Stimulated activated CD4-positive, alpha-beta T cell treated with anti-CD3 and anti-CD28 coated beads, Interleukin-4, amount 100 ng/mL, for 4 hours (primary cell): ENCODE results near the gene RARB.

Experiments used
- DNase-seq, 2 experiments: peaks; one replicate each; pipeline ENCODE4 v3.0.0-alpha.2; 2020

The RARB gene

DNA sequence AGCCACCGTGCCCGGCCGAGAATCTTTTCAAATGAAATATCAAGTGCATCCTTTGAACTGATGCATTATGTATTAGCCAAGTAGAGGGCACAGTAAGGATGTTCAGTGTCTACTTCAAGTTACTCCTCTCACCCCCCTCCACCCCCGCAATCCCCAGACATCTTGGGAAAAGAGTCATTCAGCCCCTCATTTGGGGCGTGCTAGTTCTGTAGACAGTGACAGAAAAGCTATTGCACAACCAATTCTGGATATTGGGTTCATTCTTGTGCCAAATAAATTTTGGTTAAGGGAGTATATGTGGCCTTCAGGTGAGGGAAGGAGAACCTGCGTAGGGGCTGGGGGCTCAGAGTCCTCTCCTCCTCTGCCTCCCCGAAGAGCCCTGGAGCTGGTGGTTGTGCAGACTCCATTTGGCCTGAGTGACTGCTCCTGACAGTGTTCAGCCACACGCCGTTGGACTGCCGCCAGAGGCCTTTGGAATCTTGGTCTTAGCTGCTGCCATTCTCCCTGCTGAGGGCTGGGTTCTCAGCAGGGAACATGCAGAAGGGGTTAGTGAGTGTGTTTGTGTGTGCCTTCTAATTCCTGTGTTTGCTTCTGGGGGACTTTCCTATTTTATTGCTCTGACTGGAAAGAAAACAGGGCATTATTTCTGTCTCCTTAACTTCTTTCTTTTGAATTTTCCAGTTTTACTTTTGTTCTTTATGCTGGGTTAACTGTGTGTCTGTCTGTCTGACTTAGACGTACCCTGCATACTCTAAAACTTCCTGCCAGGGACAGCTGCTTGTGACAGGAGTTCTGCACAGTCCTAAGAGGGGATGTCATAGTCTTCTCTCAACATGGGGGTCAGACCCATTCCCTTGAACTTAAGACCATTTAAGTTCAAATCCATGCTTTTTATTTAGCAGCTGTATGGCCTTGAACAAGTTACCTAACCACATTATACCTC, 21.0 kb downstream of the RARB start:
- no peak for DNase-seq

DNA sequence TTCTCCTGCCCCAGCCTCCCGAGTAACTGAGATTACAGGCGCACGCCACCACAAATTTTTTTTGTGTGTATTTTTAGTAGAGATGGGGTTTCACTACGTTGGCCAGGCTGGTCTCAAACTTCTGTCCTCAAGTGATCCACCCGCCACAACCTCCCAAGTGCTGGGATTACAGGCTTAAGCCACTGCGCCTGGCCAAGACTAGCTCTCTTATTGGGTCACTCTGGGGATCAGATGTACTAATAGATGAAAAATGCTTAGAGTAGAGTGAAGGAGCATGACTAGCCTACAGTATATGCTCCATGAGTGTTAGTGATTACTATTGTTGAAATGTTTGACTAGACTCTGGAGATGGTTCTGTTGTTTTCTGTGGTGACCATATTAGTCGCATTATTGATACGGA, 21.8 kb downstream of the RARB start:
- DNase-seq = no peak

DNA sequence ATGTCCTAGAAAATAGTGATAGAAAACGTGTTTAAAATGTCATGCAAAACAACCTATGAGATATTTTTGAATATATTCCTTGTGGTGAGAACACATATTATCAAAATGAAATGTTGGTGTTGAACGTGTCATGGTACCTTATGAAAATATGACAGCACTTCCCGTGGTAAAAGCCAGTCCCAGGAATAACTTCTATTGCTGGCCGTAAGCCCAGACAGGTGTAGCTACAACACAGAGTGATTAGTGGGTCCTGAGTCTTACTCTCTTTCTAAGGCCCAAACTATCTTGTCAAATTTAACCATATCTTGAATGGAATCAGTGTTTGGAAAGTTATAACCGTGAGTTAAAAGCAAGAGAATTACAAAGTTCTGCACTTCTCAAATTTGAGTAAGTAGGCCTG, 24.1 kb downstream of the RARB start:
- no peak for DNase-seq

DNA sequence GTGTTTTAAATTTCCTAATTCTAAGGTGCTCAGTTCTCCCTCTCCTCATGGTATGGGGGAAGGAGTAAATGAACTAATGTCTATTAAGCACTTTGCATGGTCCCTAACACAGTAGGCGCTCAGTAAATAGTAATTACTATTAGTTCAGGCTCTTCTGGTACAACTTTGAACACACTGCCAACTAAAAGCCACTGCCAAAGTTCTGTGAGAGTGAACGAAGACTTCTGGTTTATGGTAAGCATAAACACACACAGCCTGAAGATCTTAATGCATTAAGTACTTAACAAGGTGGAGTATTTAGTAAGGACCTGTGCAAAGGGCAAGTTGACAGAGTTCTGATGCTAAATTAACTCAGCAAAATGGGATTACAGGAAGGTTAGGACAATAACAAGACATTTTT, 24.7 kb downstream of the RARB start:
- DNase-seq = no peak

DNA sequence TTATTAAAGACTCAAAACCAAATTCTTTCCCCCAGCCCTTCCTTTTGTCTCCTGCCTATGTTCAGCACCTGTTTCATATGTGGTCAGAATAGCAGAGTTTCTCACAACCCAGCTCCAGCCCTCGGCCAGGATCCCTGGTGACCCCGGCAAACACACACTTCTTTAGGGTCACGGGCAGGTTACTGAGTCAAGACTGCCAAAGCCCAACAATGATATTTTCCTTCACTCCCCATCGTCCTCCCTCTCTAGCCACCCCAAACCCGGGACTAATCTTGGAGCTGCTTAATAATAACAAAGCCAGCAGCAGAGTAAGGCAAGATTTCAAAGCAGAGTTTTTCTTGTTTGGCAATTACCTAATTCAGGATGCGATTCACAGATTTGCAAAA, 25.5 kb downstream of the RARB start:
- DNase-seq = no peak

DNA sequence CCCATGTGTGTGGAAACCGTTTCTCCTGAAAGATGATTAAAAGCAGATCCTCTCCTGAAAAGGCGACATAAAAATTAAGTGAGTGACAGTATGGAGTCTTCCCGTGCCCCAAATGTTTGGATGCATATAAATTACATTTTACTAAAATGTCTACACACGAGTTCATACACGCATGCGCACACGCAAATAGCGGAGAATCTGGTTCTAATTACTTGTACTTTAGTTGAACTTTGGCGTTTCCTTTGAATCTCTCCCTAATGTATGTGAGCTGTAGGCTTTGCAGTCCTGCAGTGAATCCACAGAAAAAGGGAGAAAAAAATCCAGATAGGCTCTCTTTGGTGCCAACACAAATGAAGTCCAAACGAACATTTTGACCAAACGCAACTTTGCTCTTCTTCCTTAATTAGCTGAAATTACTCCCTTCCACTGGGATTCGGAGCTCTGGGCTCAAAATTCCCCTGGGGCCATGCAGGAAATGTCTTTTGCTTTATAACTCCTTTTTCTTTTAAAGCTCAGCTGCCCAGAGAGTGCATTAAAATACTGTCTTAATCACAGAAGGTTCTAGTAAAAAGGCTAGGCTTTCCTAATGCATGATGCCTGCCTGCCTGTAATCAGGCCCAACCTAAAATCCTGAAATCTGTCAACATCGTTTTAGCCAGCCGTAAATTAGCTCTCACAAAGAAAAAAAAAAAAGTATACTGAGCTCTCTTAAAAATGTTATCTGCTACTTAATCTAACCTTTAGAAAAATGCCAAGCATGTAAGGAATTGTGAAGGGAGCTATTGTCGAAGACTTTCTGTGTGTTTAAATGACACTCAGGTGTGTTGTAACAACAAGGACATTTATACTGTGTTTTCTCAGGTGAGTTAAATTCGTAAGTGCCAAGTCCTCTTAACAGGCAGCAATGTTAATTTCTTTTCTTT, 26.2 kb downstream of the RARB start:
- no peak for DNase-seq

DNA sequence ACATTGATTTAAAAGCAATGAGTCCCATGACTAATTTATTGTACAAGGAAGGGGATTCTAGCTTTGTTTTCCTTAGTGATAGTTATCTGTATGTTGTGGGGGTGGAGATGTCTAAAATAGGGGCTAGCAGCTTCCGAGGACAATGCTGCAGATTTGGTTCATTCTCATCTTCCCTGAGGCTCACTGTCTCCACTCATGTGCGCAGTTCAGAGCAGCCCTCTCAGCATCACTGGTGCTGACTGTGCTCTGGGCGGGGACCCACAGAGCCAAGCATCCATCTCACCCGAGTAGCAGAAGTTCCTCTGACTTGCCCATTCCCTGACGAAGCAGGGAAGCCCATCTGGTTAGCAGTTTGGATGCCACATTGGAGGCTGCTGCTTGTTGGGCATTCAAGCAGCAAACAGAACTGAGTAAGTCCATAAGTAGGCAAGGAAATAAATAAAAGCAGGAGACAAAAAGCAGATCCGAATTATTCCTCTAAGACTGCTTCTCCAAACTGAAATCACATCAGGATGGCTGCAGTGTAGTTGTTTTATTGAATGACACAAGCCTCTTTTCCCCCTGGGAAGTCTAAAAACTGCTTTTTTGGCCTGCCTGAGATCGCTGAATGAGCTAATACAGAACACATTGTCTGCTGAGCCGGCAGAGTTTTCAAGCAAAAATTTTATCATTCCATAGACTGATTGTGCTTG, 27.5 kb downstream of the RARB start:
- DNase-seq = no peak

DNA sequence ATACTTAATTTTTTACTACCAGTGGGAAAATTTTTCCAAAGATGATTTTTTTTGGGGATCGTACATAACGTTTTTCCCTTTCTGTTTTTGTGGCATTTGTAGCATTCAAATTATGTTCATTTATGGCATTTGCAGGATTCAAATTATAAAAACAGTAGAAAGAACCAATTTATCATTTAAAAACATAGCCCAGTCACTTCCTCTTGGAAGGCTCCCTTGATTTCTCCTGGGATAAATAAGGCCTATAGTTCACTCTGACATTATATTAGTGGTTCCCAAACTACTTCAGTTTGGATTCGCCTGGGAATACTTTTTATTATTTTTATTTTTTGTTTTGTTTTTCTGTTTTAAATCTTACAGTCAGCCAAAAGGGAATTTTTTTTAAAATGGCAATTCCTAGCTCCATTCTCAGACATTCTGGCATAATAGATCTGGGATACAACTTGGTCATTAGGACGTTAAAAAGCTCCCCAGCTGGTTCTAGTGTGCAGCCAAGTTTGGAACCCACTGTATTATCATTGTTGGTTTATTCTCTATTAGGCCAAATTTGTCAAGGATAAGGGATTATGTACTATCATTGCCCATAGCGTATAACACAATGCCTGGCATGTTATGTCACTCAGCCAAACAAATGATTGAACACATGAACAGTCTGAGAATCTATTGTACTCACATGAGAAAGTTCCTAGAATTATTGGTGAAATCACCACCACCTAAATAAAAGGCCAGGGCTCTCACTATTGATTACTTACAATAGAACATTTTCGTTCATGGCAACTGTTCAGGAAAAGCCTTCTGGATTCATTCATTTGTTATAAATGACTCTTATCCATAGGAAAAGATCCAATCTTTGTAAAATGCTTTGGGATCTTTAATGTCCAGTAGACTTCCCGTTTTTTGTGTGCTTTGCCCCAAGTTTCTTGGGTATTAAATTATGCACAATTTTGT, 28.9 kb downstream of the RARB start:
- DNase-seq = no peak

DNA sequence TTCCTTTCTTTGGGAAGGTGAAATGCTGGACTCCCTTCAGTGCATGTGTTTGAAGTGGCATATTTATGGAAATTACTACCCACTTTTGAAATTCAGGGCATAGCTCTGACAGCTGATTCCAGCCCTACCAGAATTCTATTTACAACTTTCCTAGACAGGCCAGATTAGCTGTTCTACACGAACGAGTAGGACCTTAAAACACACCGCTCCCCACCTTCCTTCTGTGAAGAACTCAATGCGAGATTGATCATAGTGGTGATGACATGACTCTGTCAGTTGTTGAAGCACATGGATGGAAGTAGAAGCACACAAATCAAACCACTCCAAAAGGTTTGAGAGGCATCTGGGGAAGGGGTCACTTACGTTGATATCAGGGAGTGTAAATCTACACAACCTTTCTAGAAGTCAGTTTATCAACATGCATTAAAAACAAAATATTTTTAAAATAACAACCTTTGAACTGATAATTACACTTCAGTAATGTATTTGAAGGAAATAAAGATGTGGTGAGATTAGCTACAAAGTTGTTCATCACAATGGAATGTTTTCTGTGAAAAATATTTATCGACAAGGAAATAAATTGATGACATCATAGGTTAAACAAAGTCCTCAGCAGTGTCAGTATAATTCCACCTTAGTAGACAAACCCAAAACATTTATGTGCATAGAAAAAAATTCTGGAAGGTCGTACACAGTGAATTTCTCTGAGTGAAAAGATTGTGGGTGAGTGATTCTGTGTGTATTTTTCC, 29.8 kb downstream of the RARB start:
- DNase-seq = no peak

DNA sequence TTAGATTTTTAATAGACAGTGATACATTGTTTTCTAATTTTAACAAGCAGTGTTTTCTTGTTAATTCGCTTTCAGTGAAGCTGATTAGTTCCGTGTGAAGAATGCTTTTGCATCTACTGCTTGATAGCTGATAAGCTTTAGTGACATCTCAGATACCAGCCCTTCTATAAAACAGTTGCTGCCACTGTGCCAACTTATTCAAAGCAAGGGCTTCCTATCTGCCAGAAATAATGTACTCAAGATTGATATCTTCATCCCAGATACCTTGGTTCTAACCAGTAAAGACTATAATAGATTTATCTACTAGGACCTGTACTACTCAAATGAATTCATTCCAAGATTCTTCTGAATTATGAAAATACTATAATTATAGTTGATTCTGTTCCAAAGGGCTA, 30.4 kb downstream of the RARB start:
- DNase-seq = no peak

DNA sequence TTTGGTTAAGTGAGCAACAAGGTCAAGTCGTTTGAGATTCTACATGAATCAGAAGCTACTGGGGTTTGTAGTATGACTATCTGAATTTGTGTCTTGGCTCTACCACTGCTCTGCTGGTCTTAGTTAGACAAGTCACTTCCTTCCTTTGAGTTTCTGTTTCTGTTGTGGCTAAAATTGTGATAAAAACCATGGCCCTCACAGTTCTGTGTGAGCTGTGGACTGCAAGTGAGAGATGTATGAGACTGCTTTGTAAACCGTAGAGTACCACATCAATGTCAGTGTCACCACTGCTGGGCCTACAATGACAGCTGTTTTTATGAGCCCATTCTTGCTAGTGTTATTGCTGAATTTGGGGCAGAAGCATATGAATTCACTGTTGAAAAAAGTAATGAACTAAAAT, 32.7 kb downstream of the RARB start:
- DNase-seq = no peak

DNA sequence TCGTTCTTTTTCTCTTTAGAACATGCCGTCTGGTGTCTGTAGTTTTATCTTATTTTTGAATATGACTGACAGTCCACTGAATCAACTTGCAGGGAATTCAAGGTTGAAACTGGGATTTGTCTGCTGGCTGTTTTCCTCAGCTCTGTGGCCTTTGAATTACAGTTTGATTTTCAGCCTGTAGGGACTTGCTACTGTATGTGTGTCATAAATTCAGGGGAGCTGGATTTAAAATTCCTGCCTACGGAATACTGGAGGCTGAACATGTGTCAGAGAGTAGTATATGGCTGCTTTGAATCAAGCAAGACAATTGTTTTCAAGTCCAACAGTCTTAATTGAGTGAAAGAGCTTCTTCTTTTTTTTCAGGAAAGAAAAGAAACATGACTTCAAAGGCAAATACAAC, 33.9 kb downstream of the RARB start:
- no peak for DNase-seq

DNA sequence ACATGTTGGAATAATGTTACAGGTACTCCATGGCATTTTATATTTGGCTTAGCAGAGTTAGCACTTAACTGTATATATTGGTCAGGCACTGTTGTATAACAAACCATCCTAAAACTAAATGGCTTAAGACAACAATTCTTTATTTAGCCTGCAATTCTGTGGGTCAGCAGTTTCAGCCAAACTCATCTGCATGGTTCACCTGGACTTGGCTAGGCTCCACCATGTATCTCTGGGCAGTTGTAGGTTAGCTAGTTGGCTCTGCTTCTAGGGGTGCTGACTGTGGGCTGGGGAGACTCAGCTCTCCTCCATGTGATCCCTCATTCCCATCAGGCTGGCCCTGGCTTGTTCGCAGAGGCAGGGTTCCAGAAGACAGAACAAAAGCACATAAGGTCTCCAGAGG, 34.4 kb downstream of the RARB start:
- no peak for DNase-seq

DNA sequence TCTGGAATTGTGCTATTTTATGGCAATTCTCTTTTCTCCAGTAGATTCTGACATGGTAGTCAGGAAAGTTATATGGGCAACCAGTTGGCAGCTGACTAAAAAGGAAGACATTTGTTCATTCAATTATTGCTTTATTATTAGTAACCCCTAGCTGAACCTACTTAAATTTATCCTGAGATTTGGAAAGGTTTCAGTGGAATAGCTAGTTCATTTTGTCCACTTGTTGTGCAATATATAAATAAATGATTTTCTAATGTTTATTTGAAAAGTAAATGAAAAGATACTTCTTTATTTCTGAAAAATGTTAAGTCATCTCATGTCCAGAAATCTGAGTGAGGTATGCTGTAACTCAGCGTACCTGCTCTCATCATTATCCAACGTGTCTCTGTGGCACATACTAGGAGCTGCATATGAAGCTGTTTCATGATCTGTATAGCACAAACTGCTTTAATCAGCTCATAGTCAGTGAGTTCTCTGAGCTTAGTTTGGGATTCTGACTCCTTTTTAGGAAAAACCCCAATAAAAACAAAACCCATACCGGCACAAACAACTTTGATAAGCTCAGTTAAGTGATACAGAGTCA, 35.9 kb downstream of the RARB start:
- DNase-seq = no peak

DNA sequence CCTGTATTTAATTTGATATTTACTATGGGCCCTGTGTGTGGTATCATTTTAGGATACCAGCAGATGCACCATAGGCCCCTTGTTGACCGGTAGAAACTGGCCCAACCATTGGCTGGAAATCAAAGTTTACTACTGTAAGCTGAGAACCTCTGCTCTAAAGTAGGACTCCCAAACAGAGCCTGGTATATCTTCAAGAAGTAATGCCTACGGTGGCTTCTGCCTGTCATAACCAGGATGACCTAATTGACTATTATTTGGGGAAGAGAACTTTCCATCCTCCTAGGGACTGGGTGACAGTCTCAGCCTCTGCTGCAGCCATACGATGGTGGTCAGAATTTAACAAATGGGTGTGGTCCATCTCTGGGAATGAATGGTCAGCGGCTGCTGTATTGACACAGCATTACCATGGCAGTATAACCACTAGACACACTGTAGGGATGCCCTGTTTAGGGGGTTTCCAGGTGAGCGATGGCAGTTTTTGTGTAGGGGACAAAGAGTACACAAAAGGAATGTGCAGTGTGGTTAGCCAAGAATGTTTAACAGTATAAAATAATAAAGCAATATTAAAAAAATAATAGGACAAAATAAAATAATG, 37.3 kb downstream of the RARB start:
- no peak for DNase-seq

DNA sequence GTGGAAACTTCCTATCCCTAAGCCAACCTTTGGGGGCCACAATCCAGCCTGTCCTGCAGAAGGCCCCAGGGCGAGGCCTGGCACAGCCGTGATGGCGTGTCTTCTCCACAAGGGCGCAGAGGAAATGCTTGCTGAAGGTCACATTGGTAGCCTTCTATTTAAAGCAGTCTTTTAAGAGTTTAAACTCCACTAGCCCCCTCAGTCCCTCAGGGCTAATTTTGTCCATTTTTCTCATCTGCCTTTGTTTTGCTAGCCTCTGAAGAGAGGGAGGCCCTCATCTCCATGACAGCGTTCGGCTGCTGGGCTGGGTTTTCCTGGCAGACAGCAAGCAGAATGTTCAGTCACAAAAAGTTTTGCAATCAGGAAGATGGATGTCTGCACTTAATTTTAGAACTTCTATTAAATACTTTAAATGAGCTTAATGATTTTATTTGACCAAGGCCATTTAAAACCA, 40.8 kb downstream of the RARB start:
- DNase-seq = no peak

DNA sequence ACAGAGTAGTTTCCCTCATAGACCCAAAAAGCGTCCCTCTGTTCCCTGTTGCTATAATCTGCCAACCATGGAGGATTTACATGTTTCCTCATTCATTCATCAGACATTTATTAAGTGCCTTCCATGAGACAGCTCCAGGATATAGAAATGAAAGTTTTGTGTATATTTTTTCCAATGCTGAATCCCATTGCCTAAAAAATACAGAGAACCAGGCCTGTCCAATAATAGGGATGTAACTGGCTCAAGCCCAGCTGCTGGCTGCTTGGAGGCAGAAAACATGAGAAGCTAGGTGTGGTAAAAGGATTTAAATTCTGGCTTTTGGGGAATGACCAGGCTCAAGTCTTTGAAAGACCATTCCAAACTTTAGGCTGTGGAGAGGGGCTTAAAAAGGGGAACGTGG, 41.5 kb downstream of the RARB start:
- DNase-seq = no peak

DNA sequence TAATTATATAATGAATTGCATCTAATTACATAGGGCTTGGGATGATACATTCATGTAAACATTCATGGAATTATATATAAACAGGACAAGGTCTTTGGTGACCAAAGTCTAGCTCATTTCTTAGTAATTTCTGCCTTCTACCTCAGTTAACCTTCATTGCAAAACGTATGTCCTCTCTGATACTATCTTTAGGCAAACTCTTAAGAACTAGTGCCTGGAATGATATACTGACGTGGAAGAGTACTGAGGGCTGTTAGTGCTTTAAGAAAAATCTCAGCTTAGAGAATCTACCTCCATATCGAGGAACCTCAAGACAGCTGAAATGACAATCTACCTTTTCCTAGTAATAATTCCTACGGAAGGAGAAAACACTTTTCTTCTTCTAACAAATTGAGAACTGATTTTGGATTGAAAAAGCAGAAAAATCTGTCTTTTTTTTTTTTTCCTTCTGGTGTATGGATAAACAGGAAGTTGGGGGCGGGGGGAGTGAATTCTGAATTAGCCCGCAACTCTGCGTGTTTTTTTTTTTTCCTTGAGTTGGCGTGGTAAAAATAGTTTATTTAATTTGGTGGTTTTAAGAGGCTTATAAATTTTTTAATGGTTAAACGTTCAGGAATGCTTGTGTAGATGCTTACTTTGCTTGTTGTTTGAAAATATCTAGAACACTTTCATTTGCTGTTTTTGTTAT, 43.2 kb downstream of the RARB start:
- no peak for DNase-seq

DNA sequence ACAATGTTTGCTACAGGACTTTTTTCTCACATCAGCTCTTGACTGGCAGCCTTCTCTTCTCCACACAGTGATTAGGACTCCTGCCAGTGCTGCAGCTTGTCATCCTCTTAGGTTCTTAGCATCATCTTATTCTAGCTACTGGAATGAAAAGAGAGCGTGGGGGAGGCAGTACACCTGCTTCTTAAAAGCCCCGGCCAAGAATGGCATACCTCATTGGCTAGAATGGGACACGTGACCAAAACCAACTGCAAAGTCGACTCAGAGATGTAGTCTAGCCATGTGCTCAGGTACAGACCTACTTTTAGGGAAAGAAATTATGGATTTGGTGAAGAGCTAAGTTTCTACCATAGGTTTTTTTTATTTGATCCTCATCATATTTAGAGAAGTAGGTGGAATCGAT, 44.1 kb downstream of the RARB start:
- no peak for DNase-seq

DNA sequence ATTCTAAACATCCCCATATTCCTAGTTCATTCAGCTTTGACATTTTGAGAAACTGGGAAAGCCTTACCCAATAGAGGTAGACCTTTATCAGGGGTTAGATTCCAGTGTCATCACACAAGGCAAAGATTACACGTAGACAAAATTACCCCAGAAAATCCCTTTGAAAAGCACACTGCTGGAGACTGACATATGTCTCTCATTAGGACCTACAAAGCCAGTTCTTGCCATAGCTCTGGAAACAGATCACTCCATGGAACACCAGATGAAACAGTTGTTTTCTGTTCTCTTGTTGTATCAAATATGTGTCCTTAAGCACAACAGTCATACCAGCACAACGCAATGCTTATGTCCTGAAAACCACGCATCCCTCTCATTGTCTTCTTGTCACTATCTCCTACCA, 44.7 kb downstream of the RARB start:
- no peak for DNase-seq
